Neutrophil (primary cell): ENCODE data around the gene HDHD5.
A peak's percentile ranks its signal among the peaks of the same experiment; 100 is the strongest.

Experiments used
- H3K27ac ChIP-seq: fragments of 200-600 bp; sonication (generic); 2 replicates; pipeline ENCODE4 v1.5.1; 2016; ENCODE audit warnings: mild to moderate bottlenecking, moderate library complexity
- H3K27me3 ChIP-seq: fragments of 200-600 bp; sonication (generic); 2 replicates; pipeline ENCODE4 v1.6.0; 2016; ENCODE audit warnings: mild to moderate bottlenecking
- H3K36me3 ChIP-seq: fragments of 200-600 bp; sonication (generic); 2 replicates; pipeline ENCODE4 v1.5.1; 2017
- H3K4me1 ChIP-seq, 2 experiments: fragments of 200-600 bp in 1 of 2; sonication (generic) in 1 of 2; 1 replicate in 1 of 2; 2 replicates in 1 of 2; pipeline versions ENCODE4 v1.5.1 to v1.6.1; 2013 to 2016; ENCODE audit warnings: low read depth in 1 of 2, low read length in 1 of 2, mild to moderate bottlenecking in 1 of 2, moderate library complexity in 1 of 2; ENCODE audit not compliant: control insufficient read depth in 1 of 2, insufficient read depth in 1 of 2
- H3K4me3 ChIP-seq, 2 experiments: fragments of 200-600 bp in 1 of 2; sonication (generic) in 1 of 2; 1 replicate in 1 of 2; 2 replicates in 1 of 2; pipeline ENCODE4 v1.5.1; 2013 to 2016; ENCODE audit warnings: low read depth in 1 of 2, low read length in 1 of 2, mild to moderate bottlenecking in 1 of 2, moderate library complexity in 1 of 2
- H3K9me3 ChIP-seq: fragments of 200-600 bp; sonication (generic); 2 replicates; pipeline ENCODE4 v1.5.1; 2016
- CTCF ChIP-seq: fragments of 200-600 bp; sonication (generic); IDR thresholded peaks from 2 replicates; pipeline ENCODE4 v1.5.1; 2016; ENCODE audit warnings: antibody characterized with exemption

HDHD5 gene

GRCh38 chr22:17172029-17172833 is 13.2 kb upstream of the HDHD5 start:
- Histone ChIP-seq H3K27me3 (no peaks in the 10 kb centered on the region), H3K27ac (peak overlapping the region; percentile 96), H3K4me1 (peaks cover 14 to 17% of the 10 kb centered on the region in 2 experiments), H3K9me3 (no peaks in the 10 kb centered on the region), H3K4me3 (peak overlapping the region; percentile 72 to 88), H3K36me3 (no peaks in the 10 kb centered on the region)
- TF ChIP-seq CTCF: no peak

- H3K4me1 ChIP-seq: peaks cover 14 to 17% of the 10 kb centered on the region in 2 experiments
- peak overlapping the region; percentile 72 to 88 for H3K4me3 ChIP-seq
- no peaks in the 10 kb centered on the region for H3K36me3 ChIP-seq
- peak overlapping the region; percentile 96 for H3K27ac ChIP-seq
- no peaks in the 10 kb centered on the region for H3K9me3 ChIP-seq
- no peaks in the 10 kb centered on the region for H3K27me3 ChIP-seq
- TF ChIP-seq CTCF: peak; percentile 99
Observed at GRCh38 chr22:17171153-17172028, 12.3 kb upstream of the HDHD5 start.

GRCh38 chr22:17167486-17167885 is 8.4 kb upstream of the HDHD5 start:
- Histone ChIP-seq H3K27me3 (no peaks in the 10 kb centered on the region), H3K9me3 (no peaks in the 10 kb centered on the region), H3K4me3 (no peak overlapping the region), H3K4me1 (peaks cover 13 to 16% of the 10 kb centered on the region in 2 experiments), H3K36me3 (no peaks in the 10 kb centered on the region), H3K27ac (no peak overlapping the region)
- TF ChIP-seq CTCF: no peak

- peaks cover 4 to 6% of the 10 kb centered on the region in 2 experiments for H3K4me1 ChIP-seq
- no peak for TF ChIP-seq CTCF
Observed at GRCh38 chr22:17164392-17165024, 5.4 kb upstream of the HDHD5 start.

GRCh38 chr22:17162731-17163130 is 3.7 kb upstream of the HDHD5 start:
- no peak for TF ChIP-seq CTCF
- Histone ChIP-seq H3K27ac (no peak overlapping the region), H3K4me3 (no peak overlapping the region), H3K4me1 (peaks cover 19 to 20% of the 10 kb centered on the region in 2 experiments), H3K9me3 (no peaks in the 10 kb centered on the region), H3K36me3 (no peaks in the 10 kb centered on the region), H3K27me3 (no peaks in the 10 kb centered on the region)

More at GRCh38 chr22:17164392-17165024, 5.4 kb upstream of the HDHD5 start:
- Histone ChIP-seq H3K27ac (no peak overlapping the region), H3K9me3 (no peaks in the 10 kb centered on the region), H3K4me3 (no peak overlapping the region), H3K27me3 (no peaks in the 10 kb centered on the region), H3K36me3 (no peaks in the 10 kb centered on the region)
